Caco-2 (cell line): ENCODE measurements around the gene CIITA. TPM values are rescaled to one million over a fixed set of nuclear protein-coding genes. Genes with fewer than 3 reads are reported as not detected.

ENCODE experiments used
- BruUV-seq: library from RNA; stranded (reverse); fragments of 400-500 nt; replicated peaks from 2 replicates; lab custom pipeline; 2021; lab: Mats Ljungman, UMichigan
- CTCF ChIA-PET: fragments of 300-600 bp; sonication (Branson Sonifier 250); formaldehyde crosslinking; loops from one replicate; lab custom pipeline; 2022; ENCODE audit warnings: antibody characterized with exemption; lab: Charles Lee
- POLR2A ChIA-PET: fragments of 300-600 bp; sonication (Branson Sonifier 250); formaldehyde crosslinking; loops from one replicate; lab custom pipeline; 2022; ENCODE audit warnings: antibody characterized with exemption; lab: Charles Lee
- DNase-seq, 2 experiments: peaks; one replicate each; pipeline versions ENCODE4 v3.0.0 to v3.0.0-alpha.2; 2020 to 2022
- H3K27me3 ChIP-seq: replicated peaks from 2 replicates; pipeline ENCODE4 v1.6.0; 2011; ENCODE audit warnings: low read length; ENCODE audit not compliant: control insufficient read depth, insufficient read depth
- H3K36me3 ChIP-seq: 2 replicates; pipeline ENCODE4 v1.5.1; 2011; ENCODE audit warnings: low read length; ENCODE audit not compliant: control insufficient read depth, insufficient read depth
- H3K4me1 ChIP-seq: fragments of 250-450 bp; sonication (Bioruptor Pico); 2 replicates; pipeline ENCODE4 v1.5.1; 2020; ENCODE audit warnings: mild to moderate bottlenecking
- H3K4me3 ChIP-seq: 2 replicates; pipeline ENCODE4 v1.5.1; 2011; ENCODE audit warnings: low read depth, mild to moderate bottlenecking, control low read depth, low read length
- H3K9me3 ChIP-seq: fragments of 250-450 bp; sonication (Bioruptor Pico); 2 replicates; pipeline ENCODE4 v1.5.1; 2020; ENCODE audit warnings: mild to moderate bottlenecking, moderate library complexity
- H3K27ac Mint-ChIP-seq: one replicate; pipeline ENCODE4 v1.8.0; 2022; ENCODE audit warnings: mixed read lengths; ENCODE audit not compliant: unreplicated experiment
- H3K27me3 Mint-ChIP-seq: one replicate; pipeline ENCODE4 v1.8.0; 2022; ENCODE audit warnings: mixed read lengths; ENCODE audit not compliant: insufficient read depth, unreplicated experiment
- H3K36me3 Mint-ChIP-seq: one replicate; pipeline ENCODE4 v1.8.0; 2022; ENCODE audit warnings: mild to moderate bottlenecking, mixed read lengths; ENCODE audit not compliant: insufficient read depth, unreplicated experiment
- H3K4me1 Mint-ChIP-seq: one replicate; pipeline ENCODE4 v1.8.0; 2022; ENCODE audit warnings: low read depth, mixed read lengths; ENCODE audit not compliant: unreplicated experiment
- H3K4me3 Mint-ChIP-seq: one replicate; pipeline ENCODE4 v1.8.0; 2022; ENCODE audit warnings: mild to moderate bottlenecking, moderate library complexity, mixed read lengths; ENCODE audit not compliant: unreplicated experiment
- H3K9me3 Mint-ChIP-seq: one replicate; pipeline ENCODE4 v1.8.0; 2022; ENCODE audit warnings: mixed read lengths; ENCODE audit not compliant: unreplicated experiment
- CTCF ChIP-seq, 2 experiments: fragments of 200-600 bp in 1 of 2; IDR thresholded peaks; 1 replicate in 1 of 2; 2 replicates in 1 of 2; pipeline versions ENCODE4 v1.5.1 to v1.8.0; 2011 to 2022; ENCODE audit warnings: antibody characterized with exemption in 1 of 2, control low read depth in 1 of 2, inconsistent platforms in 1 of 2, low read depth in 1 of 2, low read length in 1 of 2, mild to moderate bottlenecking in 1 of 2, moderate library complexity in 1 of 2; ENCODE audit not compliant: insufficient read depth in 1 of 2, severe bottlenecking in 1 of 2, unreplicated experiment in 1 of 2
- intact Hi-C: fragments of 100-400 bp; cut with micrococcal nuclease; formaldehyde crosslinking; loops from one replicate; pipeline ENCODE4 v1.10.0; 2022; ENCODE audit not compliant: unreplicated experiment
- total RNA-seq: library from RNA; stranded (reverse); gene quantifications from 2 replicates; pipeline ENCODE4 v1.2.3, GENCODE V29; 2022

CIITA gene
- total RNA-seq, 1 experiment from 2014 or later = 0.27 TPM

- peaks cover 8% of the 10 kb centered on the region for H3K4me1 Mint-ChIP-seq
These were observed 8.2 kb downstream of the CIITA start for GRCh38 chr16:10885246-10885645.

GRCh38 chr16:10888320-10888937 is 11.4 kb downstream of the CIITA start:
- BruUV-seq = no TSS peak
- POLR2A ChIA-PET = no interaction called here

More at GRCh38 chr16:10885246-10885645, 8.2 kb downstream of the CIITA start:
- no peak for DNase-seq
- Histone ChIP-seq H3K4me1 (peaks cover 11% of the 10 kb centered on the region), H3K4me3 (no peak overlapping the region), H3K27me3 (no peaks in the 10 kb centered on the region), H3K36me3 (no peaks in the 10 kb centered on the region), H3K9me3 (no peaks in the 10 kb centered on the region)
- no peaks in the 10 kb centered on the region for H3K9me3 Mint-ChIP-seq
- no peak overlapping the region for H3K4me3 Mint-ChIP-seq
- no peak overlapping the region for H3K27ac Mint-ChIP-seq
- TF ChIP-seq CTCF (IDR thresholded peaks at IDR 0.05; ENCODE audit: insufficient read depth in 1 of 2, low read depth in 1 of 2, low read length in 1 of 2, severe bottlenecking in 1 of 2, unreplicated experiment in 1 of 2) = no peak
- ChIA-PET CTCF (no interaction called here), POLR2A (no interaction called here)
- no TSS peak for BruUV-seq
- intact Hi-C loops = no loop called here
- H3K36me3 Mint-ChIP-seq = no peaks in the 10 kb centered on the region
- peaks cover 5% of the 10 kb centered on the region for H3K27me3 Mint-ChIP-seq

GRCh38 chr16:10889855-10890254 is 12.9 kb downstream of the CIITA start:
- no peaks in the 10 kb centered on the region for H3K36me3 ChIP-seq
- H3K9me3 Mint-ChIP-seq = no peaks in the 10 kb centered on the region
- H3K27me3 ChIP-seq = no peaks in the 10 kb centered on the region
- H3K4me3 ChIP-seq = no peak overlapping the region
- H3K36me3 Mint-ChIP-seq = no peaks in the 10 kb centered on the region
- POLR2A ChIA-PET = interaction anchor here (0.6 kb wide), 1 partner anchor 211 kb away, joined by 5 read pairs; no protein-coding TSS in a partner anchor
- H3K4me1 Mint-ChIP-seq = no peaks in the 10 kb centered on the region
- H3K9me3 ChIP-seq = no peaks in the 10 kb centered on the region
- no TSS peak for BruUV-seq
- TF ChIP-seq CTCF (IDR thresholded peaks at IDR 0.05; ENCODE audit: insufficient read depth in 1 of 2, low read depth in 1 of 2, low read length in 1 of 2, severe bottlenecking in 1 of 2, unreplicated experiment in 1 of 2) = no peak
- DNase-seq = no peak
- CTCF ChIA-PET = no interaction called here
- H3K4me3 Mint-ChIP-seq = no peak overlapping the region
- H3K27me3 Mint-ChIP-seq = peaks cover 12% of the 10 kb centered on the region
- intact Hi-C loops = no loop called here
- no peak overlapping the region for H3K27ac Mint-ChIP-seq
- no peaks in the 10 kb centered on the region for H3K4me1 ChIP-seq

More at GRCh38 chr16:10888320-10888937, 11.4 kb downstream of the CIITA start:
- TF ChIP-seq CTCF (IDR thresholded peaks at IDR 0.05; ENCODE audit: insufficient read depth in 1 of 2, low read depth in 1 of 2, low read length in 1 of 2, severe bottlenecking in 1 of 2, unreplicated experiment in 1 of 2) = no peak
- H3K36me3 Mint-ChIP-seq = no peaks in the 10 kb centered on the region
- intact Hi-C loops = no loop called here
- H3K27me3 ChIP-seq = no peaks in the 10 kb centered on the region
- no peak overlapping the region for H3K4me3 ChIP-seq
- H3K27me3 Mint-ChIP-seq = peaks cover 7% of the 10 kb centered on the region
- peaks cover 4% of the 10 kb centered on the region for H3K4me1 Mint-ChIP-seq
- H3K36me3 ChIP-seq = no peaks in the 10 kb centered on the region
- H3K4me1 ChIP-seq = peaks cover 3% of the 10 kb centered on the region; the same call in 1 of the 2 replicates
- H3K27ac Mint-ChIP-seq = no peak overlapping the region
- H3K9me3 Mint-ChIP-seq = no peaks in the 10 kb centered on the region
- H3K4me3 Mint-ChIP-seq = no peak overlapping the region
- CTCF ChIA-PET = no interaction called here
- no peaks in the 10 kb centered on the region for H3K9me3 ChIP-seq
- no peak for DNase-seq
